ENCODE measurements around the gene UBE2C.

Gene UBE2C

GRCh38 chr20:45768479-45768878, 44.0 kb upstream of the UBE2C start:
- no peaks in the 10 kb centered on the region for H4K20me1 ChIP-seq (ENCODE audit: insufficient read depth, low read length)
- no peak overlapping the region for H3K4me2 ChIP-seq (ENCODE audit: low read length)
- TF ChIP-seq EZH2phosphoT487 (IDR thresholded peaks at IDR 0.05; ENCODE audit: low read depth) (no peak), CTCF (IDR thresholded peaks at IDR 0.05; ENCODE audit: low read depth, low read length) (no peak)
- H3K27ac ChIP-seq (ENCODE audit: low read length): no peak overlapping the region
- no peaks in the 10 kb centered on the region for H3K9me3 ChIP-seq (ENCODE audit: insufficient read depth, low read length)
- H3K9ac ChIP-seq (ENCODE audit: low read length): no peak overlapping the region
- H3K79me2 ChIP-seq (ENCODE audit: low read length): no peaks in the 10 kb centered on the region
- H3K27me3 ChIP-seq (ENCODE audit: low read depth, low read length): peaks cover 9% of the 10 kb centered on the region; the same call in 1 of the 2 replicates
- H2AFZ ChIP-seq (ENCODE audit: low read depth, low read length): no peak overlapping the region
- H3K36me3 ChIP-seq (replicated peaks; ENCODE audit: low read depth, low read length): no peaks in the 10 kb centered on the region
- peaks cover 14% of the 10 kb centered on the region for H3K4me1 ChIP-seq (ENCODE audit: low read length)
- no peak overlapping the region for H3K4me3 ChIP-seq (ENCODE audit: low read length)

GRCh38 chr20:45771182-45771759, 41.2 kb upstream of the UBE2C start:
- Histone ChIP-seq H3K4me1 (ENCODE audit: low read length) (peaks cover 9% of the 10 kb centered on the region), H3K36me3 (replicated peaks; ENCODE audit: low read depth, low read length) (no peaks in the 10 kb centered on the region), H3K27ac (ENCODE audit: low read length) (no peak overlapping the region), H2AFZ (ENCODE audit: low read depth, low read length) (peak overlapping the region; percentile 97), H3K79me2 (ENCODE audit: low read length) (no peaks in the 10 kb centered on the region), H3K4me3 (ENCODE audit: low read length) (peak overlapping the region; percentile 49), H3K9me3 (ENCODE audit: insufficient read depth, low read length) (no peaks in the 10 kb centered on the region), H3K9ac (ENCODE audit: low read length) (peak overlapping the region; percentile 10; the same call in 1 of the 2 replicates), H3K4me2 (ENCODE audit: low read length) (peak overlapping the region; percentile 73), H3K27me3 (ENCODE audit: low read depth, low read length) (peaks cover 24% of the 10 kb centered on the region), H4K20me1 (ENCODE audit: insufficient read depth, low read length) (no peaks in the 10 kb centered on the region)
- TF ChIP-seq CTCF (IDR thresholded peaks at IDR 0.05; ENCODE audit: low read depth, low read length) (peak; percentile 100), EZH2phosphoT487 (IDR thresholded peaks at IDR 0.05; ENCODE audit: low read depth) (no peak)

- peaks cover 29% of the 10 kb centered on the region for H3K27me3 ChIP-seq (ENCODE audit: low read depth, low read length)
- no peak for TF ChIP-seq CTCF (IDR thresholded peaks at IDR 0.05; ENCODE audit: low read depth, low read length)
- no peak for TF ChIP-seq EZH2phosphoT487 (IDR thresholded peaks at IDR 0.05; ENCODE audit: low read depth)
- H3K4me3 ChIP-seq (ENCODE audit: low read length): no peak overlapping the region
- H3K9me3 ChIP-seq (ENCODE audit: insufficient read depth, low read length): no peaks in the 10 kb centered on the region
- H3K4me2 ChIP-seq (ENCODE audit: low read length): no peak overlapping the region
- H3K9ac ChIP-seq (ENCODE audit: low read length): no peak overlapping the region
- no peaks in the 10 kb centered on the region for H3K36me3 ChIP-seq (replicated peaks; ENCODE audit: low read depth, low read length)
- H3K4me1 ChIP-seq (ENCODE audit: low read length): peaks cover 8% of the 10 kb centered on the region; the same call in 1 of the 2 replicates
- H4K20me1 ChIP-seq (ENCODE audit: insufficient read depth, low read length): no peaks in the 10 kb centered on the region
- H3K79me2 ChIP-seq (ENCODE audit: low read length): no peaks in the 10 kb centered on the region
- no peak overlapping the region for H3K27ac ChIP-seq (ENCODE audit: low read length)
- H2AFZ ChIP-seq (ENCODE audit: low read depth, low read length): no peak overlapping the region
Measured at GRCh38 chr20:45772693-45773092, 39.8 kb upstream of the UBE2C start.

- no peak overlapping the region for H3K4me2 ChIP-seq (ENCODE audit: low read length)
- no peaks in the 10 kb centered on the region for H4K20me1 ChIP-seq (ENCODE audit: insufficient read depth, low read length)
- H3K27ac ChIP-seq (ENCODE audit: low read length): no peak overlapping the region
- H3K36me3 ChIP-seq (replicated peaks; ENCODE audit: low read depth, low read length): no peaks in the 10 kb centered on the region
- H2AFZ ChIP-seq (ENCODE audit: low read depth, low read length): no peak overlapping the region
- H3K4me3 ChIP-seq (ENCODE audit: low read length): no peak overlapping the region
- TF ChIP-seq CTCF (IDR thresholded peaks at IDR 0.05; ENCODE audit: low read depth, low read length) (no peak), EZH2phosphoT487 (IDR thresholded peaks at IDR 0.05; ENCODE audit: low read depth) (no peak)
- no peaks in the 10 kb centered on the region for H3K79me2 ChIP-seq (ENCODE audit: low read length)
- peaks cover 40% of the 10 kb centered on the region for H3K27me3 ChIP-seq (ENCODE audit: low read depth, low read length)
- H3K9ac ChIP-seq (ENCODE audit: low read length): no peak overlapping the region
- peaks cover 8% of the 10 kb centered on the region; the same call in 1 of the 2 replicates for H3K4me1 ChIP-seq (ENCODE audit: low read length)
- H3K9me3 ChIP-seq (ENCODE audit: insufficient read depth, low read length): no peaks in the 10 kb centered on the region
Measured at GRCh38 chr20:45774945-45775344, 37.5 kb upstream of the UBE2C start.
